ACHN (cell line): ENCODE data around the gene TRIM62.
"Not testable (repeated sequence)": the region's sequence is repeated elsewhere in the genome, so short reads cannot be mapped to it uniquely, and the experiment has no call there.

ENCODE experiments used
- DNase-seq: peaks from one replicate; pipeline ENCODE4 v3.0.0-alpha.2; 2015
- in situ Hi-C: cut with HindIII; loops from 2 replicates; pipeline ENCODE4 v1.10.0; 2017; ENCODE audit warnings: low sequenced_read_pairs, low pct_ligation_motif_present, low pct_unique_long_range_greater_than_20kb

TRIM62 gene

GRCh38 chr1:33120436-33121231, 61.2 kb downstream of the TRIM62 start:
- in situ Hi-C loops = no loop called here
- DNase-seq = no peak

- DNase-seq = no peak
- in situ Hi-C loops = no loop called here
Measured at GRCh38 chr1:33119532-33120217, 62.2 kb downstream of the TRIM62 start.

- in situ Hi-C loops = no loop called here
- no peak for DNase-seq
Measured at GRCh38 chr1:33119050-33119449, 62.8 kb downstream of the TRIM62 start.

- no peak for DNase-seq
- in situ Hi-C loops = no loop called here
Measured at GRCh38 chr1:33118274-33118673, 63.6 kb downstream of the TRIM62 start.

- DNase-seq = no peak
- in situ Hi-C loops = no loop called here
Measured at GRCh38 chr1:33117440-33118085, 64.3 kb downstream of the TRIM62 start.

- in situ Hi-C loops = no loop called here
- no peak for DNase-seq
Measured at GRCh38 chr1:33111965-33112364, 69.9 kb downstream of the TRIM62 start.

- in situ Hi-C loops = no loop called here
- no peak for DNase-seq
Measured at GRCh38 chr1:33110477-33110876, 71.4 kb downstream of the TRIM62 start.

GRCh38 chr1:33100119-33100415, 81.8 kb downstream of the TRIM62 start:
- in situ Hi-C loops = not testable (repeated sequence)

GRCh38 chr1:33099290-33100118, 82.3 kb downstream of the TRIM62 start:
- peak; percentile 99 for DNase-seq
- in situ Hi-C loops = no loop called here

More at GRCh38 chr1:33100119-33100415, 81.8 kb downstream of the TRIM62 start:
- not testable (repeated sequence) for DNase-seq

- no peak for DNase-seq
- in situ Hi-C loops = no loop called here
Measured at GRCh38 chr1:33098371-33098770, 83.5 kb downstream of the TRIM62 start.

- in situ Hi-C loops = no loop called here
- no peak for DNase-seq
Measured at GRCh38 chr1:33097762-33098161, 84.1 kb downstream of the TRIM62 start.

GRCh38 chr1:33097137-33097611, 84.7 kb downstream of the TRIM62 start:
- no peak for DNase-seq
- in situ Hi-C loops = no loop called here

GRCh38 chr1:33096363-33097005, 85.4 kb downstream of the TRIM62 start:
- in situ Hi-C loops = no loop called here
- no peak for DNase-seq
